Measurements from ENCODE around the gene DTX4.

DNA sequence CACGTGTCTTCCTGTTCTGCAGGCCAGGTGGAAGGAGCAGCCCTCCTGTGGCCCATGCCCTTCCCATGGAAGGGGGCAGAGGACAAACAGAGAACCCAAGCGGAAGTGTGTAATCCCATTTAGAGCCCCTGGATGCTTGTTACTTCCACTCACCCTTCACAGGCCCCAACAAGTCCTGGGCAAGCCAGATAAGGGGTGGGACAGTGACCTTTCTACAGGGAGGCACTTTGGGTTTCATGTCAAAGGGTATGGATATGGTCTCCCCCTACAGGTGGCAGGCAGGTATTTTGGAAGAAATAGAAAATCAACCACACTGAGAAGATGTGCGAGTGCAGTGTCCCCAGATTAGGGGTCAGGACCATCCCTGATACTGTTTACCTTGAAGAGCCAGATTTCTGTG is 29.4 kb downstream of the DTX4 start:
- TF ChIP-seq CTCF (IDR thresholded peaks at IDR 0.05): no peak
- no peak for TF ChIP-seq POLR2AphosphoS5 (IDR thresholded peaks at IDR 0.05)
